Smooth muscle cell (in vitro differentiated cells): ENCODE measurements around the gene PLEKHA7. TPM values are rescaled to one million over a fixed set of nuclear protein-coding genes. Genes with fewer than 3 reads are reported as not detected.

Experiments
- DNase-seq: peaks from one replicate; lab custom pipeline; 2025; ENCODE audit not compliant: unreplicated experiment; lab: John Stamatoyannopoulos, UW
- H2AFZ ChIP-seq: fragments of 200-600 bp; sonication (generic); 2 replicates; pipeline ENCODE4 v1.6.0; 2016; ENCODE audit warnings: antibody characterized with exemption, low read depth, mild to moderate bottlenecking
- H3F3A ChIP-seq: fragments of 200-600 bp; sonication (generic); 2 replicates; pipeline ENCODE4 v1.6.0; 2017; ENCODE audit warnings: antibody characterized with exemption, low read depth
- H3K27ac ChIP-seq: fragments of 200-600 bp; sonication (generic); 2 replicates; pipeline ENCODE4 v1.5.1; 2016; ENCODE audit warnings: low read depth, mild to moderate bottlenecking
- H3K27me3 ChIP-seq: fragments of 200-600 bp; sonication (generic); 2 replicates; pipeline ENCODE4 v1.6.1; 2016; ENCODE audit warnings: low read depth, mild to moderate bottlenecking
- H3K36me3 ChIP-seq: fragments of 200-600 bp; sonication (generic); 2 replicates; pipeline ENCODE4 v1.5.1; 2016; ENCODE audit warnings: low read depth
- H3K4me1 ChIP-seq: fragments of 200-600 bp; sonication (generic); 2 replicates; pipeline ENCODE4 v1.5.1; 2016; ENCODE audit warnings: low read depth
- H3K4me2 ChIP-seq: fragments of 200-600 bp; sonication (generic); 2 replicates; pipeline ENCODE4 v1.6.0; 2016; ENCODE audit warnings: mild to moderate bottlenecking
- H3K4me3 ChIP-seq: fragments of 200-600 bp; sonication (generic); 2 replicates; pipeline ENCODE4 v1.5.1; 2016; ENCODE audit warnings: mild to moderate bottlenecking
- H3K79me2 ChIP-seq: fragments of 200-600 bp; sonication (generic); 2 replicates; pipeline ENCODE4 v1.6.0; 2016; ENCODE audit warnings: low read depth, mild to moderate bottlenecking
- H3K9ac ChIP-seq: fragments of 200-600 bp; sonication (generic); 2 replicates; pipeline ENCODE4 v1.6.0; 2016; ENCODE audit warnings: low read depth
- H3K9me3 ChIP-seq: fragments of 200-600 bp; sonication (generic); replicated peaks from 2 replicates; pipeline ENCODE4 v1.5.1; 2016; ENCODE audit warnings: low read depth
- H4K20me1 ChIP-seq: fragments of 200-600 bp; sonication (generic); 2 replicates; pipeline ENCODE4 v1.6.0; 2016; ENCODE audit warnings: low read depth
- CTCF ChIP-seq: fragments of 200-600 bp; sonication (generic); IDR thresholded peaks from 2 replicates; pipeline ENCODE4 v1.5.1; 2017; ENCODE audit warnings: borderline replicate concordance, mild to moderate bottlenecking, antibody characterized with exemption; ENCODE audit not compliant: insufficient read depth, poor library complexity, severe bottlenecking
- WGBS: methylation state at CpG from one replicate; pipeline ENCODE4 v1.1.7; 2016; ENCODE audit warnings: low lambda C conversion rate; 5-methylcytosine and 5-hydroxymethylcytosine counted together
- polyA plus RNA-seq: library from polyadenylated mRNA; unstranded; fragments of >200 nt; fragmentation: Nextera tagmentation; extraction: Ambion mirVana; gene quantifications from 2 replicates; pipeline ENCODE4 v1.2.1, GENCODE V29; 2016
- total RNA-seq: library from RNA; depleted of rRNA; stranded (reverse); fragments of >200 nt; gene quantifications from 2 replicates; pipeline ENCODE4 v1.2.3, GENCODE V29; 2014

Gene PLEKHA7
- total and polyA plus RNA-seq, 2 experiments from 2014 or later: 0.19 to 22.2 TPM

DNA sequence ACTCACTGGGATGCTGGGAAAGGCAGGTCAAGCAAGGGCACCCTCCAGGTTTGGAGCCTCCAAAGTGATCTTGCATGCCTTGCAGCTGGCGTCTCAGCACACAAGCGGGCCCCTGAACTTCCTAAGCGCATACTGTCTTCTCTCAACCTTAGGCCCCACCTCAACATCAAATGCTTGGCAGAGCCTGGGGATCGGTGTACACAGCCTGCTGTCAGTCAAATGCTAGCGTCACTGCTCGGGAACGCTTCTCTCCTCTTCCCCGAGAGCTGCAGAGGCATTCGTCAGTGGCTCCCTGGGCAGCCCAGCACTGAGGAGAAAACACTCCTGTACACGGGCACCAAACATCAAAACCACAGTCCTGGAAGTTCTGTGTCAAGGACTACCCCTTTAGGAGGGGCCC lies 150.8 kb downstream of the PLEKHA7 start:
- Histone ChIP-seq H4K20me1 (no peaks in the 10 kb centered on the region), H3K36me3 (no peaks in the 10 kb centered on the region), H3K27me3 (no peaks in the 10 kb centered on the region), H3K27ac (peak overlapping the region; percentile 77), H3K9ac (peak overlapping the region; percentile 35), H3K79me2 (no peaks in the 10 kb centered on the region), H3K4me3 (no peak overlapping the region), H3F3A (no peaks in the 10 kb centered on the region), H3K4me1 (no peaks in the 10 kb centered on the region), H3K9me3 (no peaks in the 10 kb centered on the region), H2AFZ (no peak overlapping the region), H3K4me2 (peak overlapping the region; percentile 29)
- no peak for TF ChIP-seq CTCF
- no peak for DNase-seq
- WGBS: 52% methylated on average over 10 of the region's 10 CpGs

- 90% methylated on average over 3 of the region's 3 CpGs for WGBS
- H3F3A ChIP-seq: no peaks in the 10 kb centered on the region
- no peak for DNase-seq
- peak overlapping the region; percentile 77 for H3K27ac ChIP-seq
- H3K9me3 ChIP-seq: no peaks in the 10 kb centered on the region
- H4K20me1 ChIP-seq: no peaks in the 10 kb centered on the region
- H3K9ac ChIP-seq: peak overlapping the region; percentile 35
- no peak for TF ChIP-seq CTCF
- H3K36me3 ChIP-seq: no peaks in the 10 kb centered on the region
- H3K4me3 ChIP-seq: no peak overlapping the region
- no peaks in the 10 kb centered on the region for H3K4me1 ChIP-seq
- H2AFZ ChIP-seq: no peak overlapping the region
- peak overlapping the region; percentile 29 for H3K4me2 ChIP-seq
- no peaks in the 10 kb centered on the region for H3K79me2 ChIP-seq
- no peaks in the 10 kb centered on the region for H3K27me3 ChIP-seq
Observed at GRCh38 chr11:16862726-16863125, 151.5 kb downstream of the PLEKHA7 start.

- DNase-seq: no peak
- H3K4me2 ChIP-seq: no peak overlapping the region
- no peaks in the 10 kb centered on the region for H3K79me2 ChIP-seq
- no peaks in the 10 kb centered on the region for H3F3A ChIP-seq
- WGBS: 61% methylated on average over 3 of the region's 3 CpGs
- no peaks in the 10 kb centered on the region for H3K36me3 ChIP-seq
- H3K4me1 ChIP-seq: no peaks in the 10 kb centered on the region
- no peak overlapping the region for H3K4me3 ChIP-seq
- peak overlapping the region; percentile 77 for H3K27ac ChIP-seq
- TF ChIP-seq CTCF: no peak
- no peak overlapping the region for H2AFZ ChIP-seq
- no peaks in the 10 kb centered on the region for H3K27me3 ChIP-seq
- H3K9ac ChIP-seq: peak overlapping the region; percentile 51
- no peaks in the 10 kb centered on the region for H3K9me3 ChIP-seq
- H4K20me1 ChIP-seq: no peaks in the 10 kb centered on the region
Observed at GRCh38 chr11:16861862-16862261, 152.4 kb downstream of the PLEKHA7 start.

DNA sequence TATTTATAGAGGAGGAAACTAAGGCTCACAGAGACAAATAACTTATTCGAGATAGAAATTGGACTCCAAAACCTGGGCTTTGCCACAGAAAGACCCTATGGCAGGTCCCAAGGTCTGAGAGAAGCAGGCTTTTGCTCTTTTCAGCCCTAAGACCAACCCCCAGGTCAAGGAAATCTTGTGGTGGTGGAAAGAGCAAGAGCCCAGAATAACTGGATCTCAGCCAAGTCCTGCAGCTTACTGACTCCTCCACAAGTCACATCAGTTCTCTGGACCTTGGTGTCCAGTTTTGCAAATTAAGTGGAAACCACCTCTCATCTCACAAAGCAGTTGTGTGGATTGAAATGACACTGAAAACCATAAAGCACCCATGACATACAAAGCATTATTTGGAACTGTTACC lies 153.6 kb downstream of the PLEKHA7 start:
- no peaks in the 10 kb centered on the region for H3K4me1 ChIP-seq
- H3K27me3 ChIP-seq: no peaks in the 10 kb centered on the region
- H3K4me3 ChIP-seq: no peak overlapping the region
- H3F3A ChIP-seq: no peaks in the 10 kb centered on the region
- H3K9ac ChIP-seq: no peak overlapping the region
- no peak overlapping the region for H3K27ac ChIP-seq
- 93% methylated on average over 1 of the region's 1 CpG for WGBS
- no peaks in the 10 kb centered on the region for H3K9me3 ChIP-seq
- no peak overlapping the region for H3K4me2 ChIP-seq
- H4K20me1 ChIP-seq: no peaks in the 10 kb centered on the region
- H2AFZ ChIP-seq: no peak overlapping the region
- DNase-seq: no peak
- TF ChIP-seq CTCF: no peak
- H3K36me3 ChIP-seq: no peaks in the 10 kb centered on the region
- H3K79me2 ChIP-seq: no peaks in the 10 kb centered on the region
